ENCODE measurements around the gene ATF7IP.

ATF7IP gene

GRCh38 chr12:14547571-14547970 lies 182.1 kb downstream of the ATF7IP start:
- Histone ChIP-seq H3K27ac (ENCODE audit: low read depth, low read length) (no peak overlapping the region), H3K36me3 (ENCODE audit: control insufficient read depth, insufficient read depth, low read length) (no peaks in the 10 kb centered on the region), H3K4me3 (ENCODE audit: low read depth, low read length) (no peak overlapping the region), H3K4me1 (ENCODE audit: control insufficient read depth, insufficient read depth, low read length) (no peaks in the 10 kb centered on the region), H3K9ac (ENCODE audit: low read depth, low read length) (no peak overlapping the region), H3K27me3 (ENCODE audit: control insufficient read depth, insufficient read depth, low read length) (no peaks in the 10 kb centered on the region), H3K9me3 (ENCODE audit: control insufficient read depth, insufficient read depth, low read length) (no peaks in the 10 kb centered on the region)

- Histone ChIP-seq H3K36me3 (ENCODE audit: control insufficient read depth, insufficient read depth, low read length) (no peaks in the 10 kb centered on the region), H3K4me1 (ENCODE audit: control insufficient read depth, insufficient read depth, low read length) (no peaks in the 10 kb centered on the region), H3K4me3 (ENCODE audit: low read depth, low read length) (no peak overlapping the region), H3K27ac (ENCODE audit: low read depth, low read length) (no peak overlapping the region), H3K9me3 (ENCODE audit: control insufficient read depth, insufficient read depth, low read length) (no peaks in the 10 kb centered on the region), H3K27me3 (ENCODE audit: control insufficient read depth, insufficient read depth, low read length) (no peaks in the 10 kb centered on the region), H3K9ac (ENCODE audit: low read depth, low read length) (no peak overlapping the region)
Observed at GRCh38 chr12:14548609-14549008, 183.1 kb downstream of the ATF7IP start.
